HCT116 (cell line): ENCODE measurements around the gene ETS1. TPM values are rescaled to one million over a fixed set of nuclear protein-coding genes. Genes with fewer than 3 reads are reported as not detected.

Experiments
- ATAC-seq: fragments of 200-7000 bp; cut with Tn5 transposase; 2 replicates; pipeline ENCODE4 v1.9.1; 2020; ENCODE audit warnings: mild to moderate bottlenecking, moderate library complexity
- BruUV-seq: library from RNA; stranded (reverse); fragments of 400-500 nt; replicated peaks from 2 replicates; lab custom pipeline; 2021; lab: Mats Ljungman, UMichigan
- CTCF ChIA-PET: fragments of 300-600 bp; sonication (Branson Sonifier 250); formaldehyde crosslinking; loops from one replicate; lab custom pipeline; 2021; ENCODE audit warnings: antibody characterized with exemption; lab: Charles Lee
- POLR2A ChIA-PET: fragments of 300-600, 350-600 bp; sonication (Branson Sonifier 250); formaldehyde crosslinking; loops from one replicate; lab custom pipeline; 2021; ENCODE audit warnings: antibody characterized with exemption; lab: Charles Lee
- RAD21 ChIA-PET, 2 experiments: fragments of 300-600 bp; sonication (Branson Sonifier 250); formaldehyde crosslinking; loops; one replicate each; lab custom pipeline; 2023; ENCODE audit warnings: low total read pairs in 2 of 2; ENCODE audit not compliant: uncharacterized antibody in 2 of 2, unreplicated experiment in 2 of 2, low non-redundant PET in 1 of 2; lab: Charles Lee
- DNase-seq: peaks from one replicate; pipeline ENCODE4 v3.0.0-alpha.2; 2010; ENCODE audit warnings: low read depth, low spot score
- H2AFZ ChIP-seq: fragments of 200-600 bp; shearing (Covaris generic), sonication (generic); 2 replicates; pipeline ENCODE4 v1.6.1; 2017; ENCODE audit warnings: low read depth, mixed run types, mixed read lengths, antibody characterized with exemption, low read length; ENCODE audit not compliant: poor library complexity, severe bottlenecking
- H3K27ac ChIP-seq: 2 replicates; pipeline ENCODE4 v1.5.1; 2012; ENCODE audit warnings: low read depth, low read length
- H3K27me3 ChIP-seq: fragments of 200-600 bp; sonication (generic); 2 replicates; pipeline ENCODE4 v1.6.1; 2016; ENCODE audit warnings: mixed run types, low read length, mixed read lengths; ENCODE audit not compliant: insufficient read depth
- H3K36me3 ChIP-seq, 2 experiments: fragments of 200-500 bp in 1 of 2; fragments of 200-600 bp in 1 of 2; sonication (Bioruptor generic) in 1 of 2; sonication (generic) in 1 of 2; 2 replicates each; pipeline versions ENCODE4 v1.5.1 to v1.6.1; 2014 to 2016; ENCODE audit warnings: low read length in 2 of 2, inconsistent platforms in 1 of 2, mixed read lengths in 1 of 2, mixed run types in 1 of 2; ENCODE audit not compliant: insufficient read depth in 2 of 2, control insufficient read depth in 1 of 2
- H3K4me1 ChIP-seq, 2 experiments: fragments of 200-600 bp in 1 of 2; sonication (generic) in 1 of 2; 2 replicates each; pipeline versions ENCODE4 v1.5.1 to v1.6.1; 2012 to 2017; ENCODE audit warnings: low read length in 2 of 2, inconsistent platforms in 1 of 2, mild to moderate bottlenecking in 1 of 2, mixed read lengths in 1 of 2, mixed run types in 1 of 2, moderate library complexity in 1 of 2; ENCODE audit not compliant: insufficient read depth in 2 of 2, control insufficient read depth in 1 of 2
- H3K4me2 ChIP-seq: fragments of 200-600 bp; sonication (generic); 2 replicates; pipeline ENCODE4 v1.6.1; 2017; ENCODE audit warnings: mixed run types, low read length, mixed read lengths
- H3K4me3 ChIP-seq, 2 experiments: fragments of 200-600 bp in 1 of 2; sonication (generic) in 1 of 2; replicated peaks in 1 of 2; 2 replicates each; pipeline ENCODE4 v1.5.1; 2011 to 2016; ENCODE audit warnings: low read length in 2 of 2, control low read depth in 1 of 2, low read depth in 1 of 2, mild to moderate bottlenecking in 1 of 2, mixed read lengths in 1 of 2, mixed run types in 1 of 2
- H3K79me2 ChIP-seq: fragments of 200-600 bp; sonication (generic); 2 replicates; pipeline ENCODE4 v1.6.1; 2017; ENCODE audit warnings: mild to moderate bottlenecking, mixed run types, low read length, moderate library complexity, mixed read lengths; ENCODE audit not compliant: insufficient read depth
- H3K9ac ChIP-seq: fragments of 200-600 bp; sonication (generic); 2 replicates; pipeline ENCODE4 v1.6.1; 2016; ENCODE audit warnings: low read length, mixed read lengths
- H3K9me2 ChIP-seq: fragments of 200-600 bp; sonication (generic), shearing (Covaris generic); 2 replicates; pipeline ENCODE4 v1.6.1; 2017; ENCODE audit warnings: mixed run types, mild to moderate bottlenecking, moderate library complexity; ENCODE audit not compliant: insufficient read depth
- H3K9me3 ChIP-seq, 2 experiments: fragments of 200-500 bp in 1 of 2; fragments of 200-600 bp in 1 of 2; sonication (Bioruptor generic) in 1 of 2; sonication (generic) in 1 of 2; 2 replicates each; pipeline ENCODE4 v1.6.1; 2014 to 2017; ENCODE audit warnings: low read length in 2 of 2, mixed read lengths in 2 of 2, inconsistent platforms in 1 of 2, low read depth in 1 of 2, mild to moderate bottlenecking in 1 of 2, mixed run types in 1 of 2, moderate library complexity in 1 of 2; ENCODE audit not compliant: control insufficient read depth in 1 of 2, insufficient read depth in 1 of 2
- H4K20me1 ChIP-seq: fragments of 200-600 bp; sonication (generic), shearing (Covaris generic); 2 replicates; pipeline ENCODE4 v1.6.1; 2017; ENCODE audit warnings: mixed run types, mild to moderate bottlenecking, moderate library complexity; ENCODE audit not compliant: insufficient read depth
- CEBPB ChIP-seq: IDR thresholded peaks from 2 replicates; pipeline ENCODE4 v1.6.1; 2012; ENCODE audit warnings: low read depth
- CTCF ChIP-seq, 3 experiments: fragments of 200-600 bp in 1 of 3; sonication (generic) in 1 of 3; IDR thresholded peaks in 2 of 3; conservative IDR thresholded peaks in 1 of 3; 2 replicates each; pipeline ENCODE4 v1.5.1; 2012 to 2017; ENCODE audit warnings: low read depth in 2 of 3, low read length in 2 of 3, antibody characterized with exemption in 1 of 3, borderline replicate concordance in 1 of 3, control low read depth in 1 of 3, mild to moderate bottlenecking in 1 of 3, mixed read lengths in 1 of 3, mixed run types in 1 of 3, moderate library complexity in 1 of 3; ENCODE audit not compliant: insufficient read depth in 1 of 3
- ELF1 ChIP-seq: IDR thresholded peaks from 2 replicates; pipeline ENCODE4 v1.6.1; 2012; ENCODE audit warnings: low read depth, borderline replicate concordance
- EZH2phosphoT487 ChIP-seq: fragments of 200-600 bp; IDR thresholded peaks from 2 replicates; pipeline ENCODE4 v1.6.1; 2018; ENCODE audit warnings: antibody characterized with exemption, borderline replicate concordance
- MAX ChIP-seq: IDR thresholded peaks from 2 replicates; pipeline ENCODE4 v1.6.1; 2012
- POLR2A ChIP-seq: IDR thresholded peaks from 2 replicates; pipeline ENCODE4 v1.7.0; 2011; ENCODE audit warnings: borderline replicate concordance; ENCODE audit not compliant: insufficient read depth, insufficient read length; ENCODE audit errors: extremely low read depth
- POLR2AphosphoS5 ChIP-seq: IDR thresholded peaks from 2 replicates; pipeline ENCODE4 v1.6.1; 2011; ENCODE audit warnings: mild to moderate bottlenecking, low read depth, low read length, moderate library complexity
- RAD21 ChIP-seq: IDR thresholded peaks from 2 replicates; pipeline ENCODE4 v1.6.1; 2012; ENCODE audit warnings: low read depth, mild to moderate bottlenecking
- REST ChIP-seq: IDR thresholded peaks from 2 replicates; pipeline ENCODE4 v1.6.1; 2012; ENCODE audit warnings: low read depth
- SIN3A ChIP-seq: IDR thresholded peaks from 2 replicates; pipeline ENCODE4 v1.6.1; 2012; ENCODE audit warnings: low read depth
- SP1 ChIP-seq: IDR thresholded peaks from 2 replicates; pipeline ENCODE4 v1.6.1; 2012; ENCODE audit warnings: low read depth
- SRF ChIP-seq: IDR thresholded peaks from 2 replicates; pipeline ENCODE4 v1.6.1; 2012; ENCODE audit warnings: low read depth
- TCF7L2 ChIP-seq: IDR thresholded peaks from 2 replicates; pipeline ENCODE4 v1.7.0; 2011; ENCODE audit warnings: borderline replicate concordance, inconsistent platforms; ENCODE audit not compliant: insufficient read depth, insufficient read length; ENCODE audit errors: extremely low read depth
- YY1 ChIP-seq: IDR thresholded peaks from 2 replicates; pipeline ENCODE4 v1.6.1; 2011; ENCODE audit warnings: low read length, low read depth, moderate library complexity, mild to moderate bottlenecking; ENCODE audit not compliant: insufficient replicate concordance; ENCODE audit errors: extremely low read depth
- ZBTB33 ChIP-seq: IDR thresholded peaks from 2 replicates; pipeline ENCODE4 v1.6.1; 2011; ENCODE audit warnings: mild to moderate bottlenecking, low read length, moderate library complexity; ENCODE audit not compliant: insufficient replicate concordance; ENCODE audit errors: extremely low read depth
- ZFX ChIP-seq: fragments of 450-650 bp; IDR thresholded peaks from 2 replicates; pipeline ENCODE4 v1.6.1; 2017
- intact Hi-C: fragments of 100-400 bp; cut with micrococcal nuclease; formaldehyde crosslinking; loops from 2 replicates; pipeline ENCODE4 v1.10.0; 2022
- total RNA-seq: library from RNA; stranded (reverse); gene quantifications from one replicate; pipeline ENCODE4 v1.2.1, GENCODE V29; 2021; ENCODE audit not compliant: unreplicated experiment

ETS1 gene
- total RNA-seq, 1 experiment from 2014 or later: 9.2 TPM

GRCh38 chr11:128411150-128411549, 176.2 kb downstream of the ETS1 start:
- BruUV-seq: no TSS peak
- intact Hi-C loops: no loop called here

More at GRCh38 chr11:128411150-128411549, 176.2 kb downstream of the ETS1 start:
- no peak overlapping the region for H3K4me2 ChIP-seq
- H2AFZ ChIP-seq: no peak overlapping the region
- no peak for TF ChIP-seq ZFX
- no peak for TF ChIP-seq SRF
- TF ChIP-seq YY1: no peak
- TF ChIP-seq MAX: no peak
- TF ChIP-seq TCF7L2: no peak
- TF ChIP-seq RAD21: no peak
- no peak for TF ChIP-seq SIN3A
- no peak for TF ChIP-seq EZH2phosphoT487
- TF ChIP-seq ELF1: no peak
- TF ChIP-seq POLR2A: no peak
- no peak for TF ChIP-seq SP1
- no peak for TF ChIP-seq REST
- no peak for TF ChIP-seq CEBPB
- TF ChIP-seq CTCF (IDR thresholded peaks at IDR 0.05 in 2 of 3, conservative IDR thresholded peaks at IDR 0.05 in 1 of 3; ENCODE audit: borderline replicate concordance in 1 of 3, insufficient read depth in 1 of 3, low read depth in 2 of 3, low read length in 2 of 3): no peak
- TF ChIP-seq POLR2AphosphoS5: no peak
- TF ChIP-seq ZBTB33: no peak
- no peak overlapping the region for H3K4me3 ChIP-seq
- H3K79me2 ChIP-seq: no peaks in the 10 kb centered on the region
- ChIA-PET POLR2A (no interaction called here), RAD21 (no interaction called here), CTCF (no interaction called here)
- no peaks in the 10 kb centered on the region for H3K9me2 ChIP-seq
- ATAC-seq (no peak), DNase-seq (no peak)
- H3K9ac ChIP-seq: no peak overlapping the region
- no peaks in the 10 kb centered on the region for H4K20me1 ChIP-seq
- H3K27ac ChIP-seq: no peak overlapping the region
- no peaks in the 10 kb centered on the region for H3K4me1 ChIP-seq
- no peaks in the 10 kb centered on the region for H3K9me3 ChIP-seq
- H3K27me3 ChIP-seq: peaks cover 39% of the 10 kb centered on the region
- H3K36me3 ChIP-seq: no peaks in the 10 kb centered on the region
